Spleen (tissue), 7 donors: ENCODE measurements around the gene CAMK2B.
A peak's percentile ranks its signal among the peaks of the same experiment; 100 is the strongest.

Source experiments
- POLR2A ChIP-seq, 3 donors: fragments of 450-650 bp; IDR thresholded peaks; one replicate each; pipeline ENCODE4 v1.5.1; 2017; ENCODE audit warnings: antibody characterized with exemption in 3 of 3, mild to moderate bottlenecking in 1 of 3
- POLR2AphosphoS5 ChIP-seq, 3 donors: sonication (generic); formaldehyde crosslinking; IDR thresholded peaks; one replicate each; pipeline ENCODE4 v1.5.1; 2017; ENCODE audit warnings: antibody characterized with exemption in 3 of 3
- TF ChIP-seq, protein P1 (sequence below), 11 experiments: fragments of 200-600 bp in 7 of 11; fragments of 450-650 bp in 4 of 11; sonication (generic) in 4 of 11; IDR thresholded peaks in 8 of 11; conservative IDR thresholded peaks in 3 of 11; 1 replicate in 7 of 11; 2 replicates in 4 of 11; pipeline versions ENCODE4 v1.4.0 to v1.8.0; 2016 to 2021; ENCODE audit warnings: antibody characterized with exemption in 11 of 11, inconsistent platforms in 4 of 11, mild to moderate bottlenecking in 1 of 11
- donor health status: DM: no; HTN: no; CAD: no; lungs with moderate emphysema.
- donor health status: DM: no; HTN: no; CAD: no.
- donor health status: DM: no; HTN: no; CAD: no.

DNA sequence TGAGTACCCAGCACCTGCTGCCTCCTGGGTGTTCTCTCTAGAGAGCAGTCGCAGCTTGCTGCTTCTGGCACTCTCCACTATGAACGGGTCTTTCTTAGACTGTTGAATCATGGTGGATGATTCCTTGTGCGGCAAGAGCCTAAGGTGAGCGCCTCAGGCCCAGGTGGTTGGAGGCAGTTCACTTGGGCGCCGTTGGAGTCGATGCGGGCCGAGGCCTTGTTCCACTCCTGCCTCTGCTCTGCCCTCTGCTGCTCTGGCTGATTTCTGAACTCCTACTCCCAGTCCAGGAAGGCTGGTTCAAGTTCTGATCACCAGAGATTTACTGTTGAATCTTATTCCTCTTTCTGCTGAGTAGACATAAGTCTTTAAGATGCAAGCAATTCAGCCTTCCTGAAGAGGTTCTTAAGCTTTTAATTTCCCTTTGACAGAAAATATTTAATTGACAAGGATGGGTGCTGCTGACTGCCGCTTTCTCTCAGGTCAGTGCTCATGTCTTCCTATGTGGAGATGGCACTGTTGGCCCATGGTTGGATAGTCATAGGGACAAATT, 114.2 kb downstream of the CAMK2B start:
- TF ChIP-seq, protein P1, sequence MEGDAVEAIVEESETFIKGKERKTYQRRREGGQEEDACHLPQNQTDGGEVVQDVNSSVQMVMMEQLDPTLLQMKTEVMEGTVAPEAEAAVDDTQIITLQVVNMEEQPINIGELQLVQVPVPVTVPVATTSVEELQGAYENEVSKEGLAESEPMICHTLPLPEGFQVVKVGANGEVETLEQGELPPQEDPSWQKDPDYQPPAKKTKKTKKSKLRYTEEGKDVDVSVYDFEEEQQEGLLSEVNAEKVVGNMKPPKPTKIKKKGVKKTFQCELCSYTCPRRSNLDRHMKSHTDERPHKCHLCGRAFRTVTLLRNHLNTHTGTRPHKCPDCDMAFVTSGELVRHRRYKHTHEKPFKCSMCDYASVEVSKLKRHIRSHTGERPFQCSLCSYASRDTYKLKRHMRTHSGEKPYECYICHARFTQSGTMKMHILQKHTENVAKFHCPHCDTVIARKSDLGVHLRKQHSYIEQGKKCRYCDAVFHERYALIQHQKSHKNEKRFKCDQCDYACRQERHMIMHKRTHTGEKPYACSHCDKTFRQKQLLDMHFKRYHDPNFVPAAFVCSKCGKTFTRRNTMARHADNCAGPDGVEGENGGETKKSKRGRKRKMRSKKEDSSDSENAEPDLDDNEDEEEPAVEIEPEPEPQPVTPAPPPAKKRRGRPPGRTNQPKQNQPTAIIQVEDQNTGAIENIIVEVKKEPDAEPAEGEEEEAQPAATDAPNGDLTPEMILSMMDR (IDR thresholded peaks at IDR 0.05 in 8 of 11, conservative IDR thresholded peaks at IDR 0.05 in 3 of 11) = no peak
- TF ChIP-seq POLR2AphosphoS5 (IDR thresholded peaks at IDR 0.05) (peak in 1 of 3 donors; percentile 26), POLR2A (IDR thresholded peaks at IDR 0.05) (no peak)
